ENCODE data around the gene KHSRP.

GRCh38 chr19:6378041-6378440 is 46.6 kb downstream of the KHSRP start:
- no peak for TF ChIP-seq PKNOX1 (IDR thresholded peaks at IDR 0.05)
- TF ChIP-seq BHLHE40 (IDR thresholded peaks at IDR 0.05; ENCODE audit: borderline replicate concordance), result no peak
- TF ChIP-seq ELF4 (IDR thresholded peaks at IDR 0.05), result no peak
- TF ChIP-seq SUZ12 (IDR thresholded peaks at IDR 0.05), result no peak
- TF ChIP-seq SP1 (IDR thresholded peaks at IDR 0.05), result no peak
